ENCODE data around the gene PDPK1. TPM values are rescaled to one million over a fixed set of nuclear protein-coding genes. Genes with fewer than 3 reads are reported as not detected.

Gene PDPK1
- polyA plus RNA-seq (2013, experiment 1 of 2): 16.0 TPM
- polyA plus RNA-seq (2013, experiment 2 of 2): 15.7 TPM

DNA sequence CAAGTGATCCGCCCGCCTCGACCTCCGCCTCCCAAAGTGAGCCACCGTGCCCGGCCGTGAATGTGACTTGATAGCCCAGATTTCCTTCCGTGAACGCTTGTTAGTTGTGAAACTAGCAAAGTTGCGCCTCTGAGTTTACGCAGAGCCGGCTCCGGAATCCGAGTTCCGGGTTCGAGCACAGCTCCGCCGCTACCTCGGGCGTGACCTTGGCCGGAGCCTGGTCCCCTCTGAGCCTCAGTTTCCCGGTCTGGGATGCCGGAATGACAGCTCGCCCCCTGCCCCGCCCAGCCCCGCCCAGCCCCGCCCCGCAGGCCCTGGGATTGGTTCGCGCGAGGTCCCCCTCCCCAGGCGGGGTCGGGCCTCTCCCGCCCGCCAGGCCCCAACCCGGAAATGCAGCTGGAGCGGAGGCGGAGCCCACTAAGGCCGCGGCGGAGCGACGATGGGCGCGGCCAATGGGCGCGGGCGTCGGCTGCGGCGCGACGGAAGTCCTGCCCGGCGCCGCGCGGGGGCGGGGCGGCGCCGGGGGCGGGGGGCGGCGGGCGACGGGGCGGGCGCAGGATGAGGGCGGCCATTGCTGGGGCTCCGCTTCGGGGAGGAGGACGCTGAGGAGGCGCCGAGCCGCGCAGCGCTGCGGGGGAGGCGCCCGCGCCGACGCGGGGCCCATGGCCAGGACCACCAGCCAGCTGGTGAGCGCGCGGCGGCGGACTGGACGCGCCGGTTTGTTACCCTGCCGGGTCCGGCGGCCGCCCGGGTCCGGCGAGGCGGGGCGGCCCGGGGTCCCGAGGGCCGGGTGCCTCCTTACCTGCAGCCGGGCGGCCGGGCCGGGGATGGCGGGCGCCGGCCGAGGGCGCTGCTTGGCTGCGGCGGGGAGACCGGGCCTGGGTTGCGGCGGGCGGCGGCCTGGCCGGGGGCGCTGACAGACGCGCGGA lies at the start of gene PDPK1:
TSS of gene PDPK1 (plus strand) at position 571 of the 929 bp plus-strand sequence. CDS start at position 663, 92 bp downstream.
- Histone ChIP-seq H4K91ac (ENCODE audit: low read length) (no peak within 1 kb of the TSS), H3K9me3 (ENCODE audit: control insufficient read depth, low read length) (no peaks in the 10 kb centered on the region), H3K4me1 (ENCODE audit: control insufficient read depth, insufficient read depth, low read depth, low read length) (peaks cover 18% of the 10 kb centered on the region), H3K18ac (ENCODE audit: low read depth in 1 of 2, low read length in 2 of 2) (peak within 1 kb of the TSS; percentile 54 to 95), H3K14ac (ENCODE audit: low read length in 2 of 2) (peak within 1 kb of the TSS in 1 of 2 experiments; percentile 79), H3K4ac (ENCODE audit: low read depth in 1 of 2, low read length in 2 of 2) (peak within 1 kb of the TSS; percentile 17 to 75), H4K8ac (ENCODE audit: low read length) (peak within 1 kb of the TSS; percentile 60), H2AFZ (ENCODE audit: low read depth, low read length) (no peak within 1 kb of the TSS), H3K9ac (ENCODE audit: low read length) (peak within 1 kb of the TSS; percentile 90), H3K36me3 (ENCODE audit: control insufficient read depth in 1 of 2, insufficient read depth in 2 of 2, low read depth in 1 of 2, low read length in 2 of 2) (peaks cover 0 to 5% of the 10 kb centered on the region in 2 experiments), H2BK12ac (ENCODE audit: low read length in 2 of 2) (no peak within 1 kb of the TSS), H2BK5ac (ENCODE audit: low read depth, low read length, poor library complexity, severe bottlenecking) (peak within 1 kb of the TSS; percentile 31), H2AK5ac (ENCODE audit: low read length, severe bottlenecking) (no peak within 1 kb of the TSS), H3K27ac (ENCODE audit: low read length, poor library complexity, severe bottlenecking) (peak within 1 kb of the TSS; percentile 17), H3K79me1 (replicated peaks; ENCODE audit: low read length, poor library complexity, severe bottlenecking) (no peaks in the 10 kb centered on the region), H3K23ac (ENCODE audit: low read length in 2 of 2) (no peak within 1 kb of the TSS), H3K4me3 (ENCODE audit: insufficient read depth in 1 of 2, low read depth in 1 of 2, low read length in 2 of 2) (peak within 1 kb of the TSS; percentile 89 to 91), H2BK120ac (ENCODE audit: low read depth, low read length) (peak within 1 kb of the TSS; percentile 73), H2BK15ac (ENCODE audit: low read depth, poor library complexity, severe bottlenecking) (no peak within 1 kb of the TSS), H3K27me3 (ENCODE audit: control insufficient read depth in 1 of 2, insufficient read depth in 1 of 2, low read length in 2 of 2) (no peaks in the 10 kb centered on the region), H3K4me2 (ENCODE audit: low read length, poor library complexity, severe bottlenecking) (peak within 1 kb of the TSS; percentile 64)
- WGBS: 1% methylated on average over 41 of the region's 126 CpGs
- peak; percentile 94 for DNase-seq

DNA sequence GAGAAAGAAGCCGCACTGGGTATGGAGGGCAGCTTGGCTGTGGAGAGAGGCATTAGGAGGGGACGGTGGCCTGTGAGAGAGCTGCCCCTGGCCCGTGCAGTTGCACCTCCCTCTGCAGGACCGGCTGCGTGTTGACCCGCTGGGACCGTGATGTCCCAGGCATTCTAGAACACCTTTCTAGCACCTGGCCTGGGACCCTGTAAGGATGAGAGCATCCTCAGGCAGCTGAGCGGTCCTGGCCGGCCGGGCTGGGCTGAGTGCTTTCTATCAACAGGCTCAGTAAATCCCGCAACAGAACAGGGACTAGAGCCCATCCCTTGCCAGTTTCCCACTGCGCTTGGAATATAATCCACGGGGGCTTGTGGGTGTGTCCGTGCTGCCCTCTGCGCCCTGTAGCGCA lies 48.2 kb upstream of the PDPK1 start:
- no peak overlapping the region for H4K8ac ChIP-seq (ENCODE audit: low read length)
- H3K79me1 ChIP-seq (replicated peaks; ENCODE audit: low read length, poor library complexity, severe bottlenecking): peaks cover 40% of the 10 kb centered on the region
- H3K4me2 ChIP-seq (ENCODE audit: low read length, poor library complexity, severe bottlenecking): no peak overlapping the region
- peaks cover 3 to 26% of the 10 kb centered on the region in 2 experiments for H3K36me3 ChIP-seq (ENCODE audit: control insufficient read depth in 1 of 2, insufficient read depth in 2 of 2, low read depth in 1 of 2, low read length in 2 of 2)
- H2AK5ac ChIP-seq (ENCODE audit: low read length, severe bottlenecking): no peak overlapping the region
- no peak overlapping the region for H3K4me3 ChIP-seq (ENCODE audit: insufficient read depth in 1 of 2, low read depth in 1 of 2, low read length in 2 of 2)
- peaks cover 27% of the 10 kb centered on the region for H3K4me1 ChIP-seq (ENCODE audit: control insufficient read depth, insufficient read depth, low read depth, low read length)
- no peak overlapping the region for H3K9ac ChIP-seq (ENCODE audit: low read length)
- no peak overlapping the region for H2BK5ac ChIP-seq (ENCODE audit: low read depth, low read length, poor library complexity, severe bottlenecking)
- H3K9me3 ChIP-seq (ENCODE audit: control insufficient read depth, low read length): no peaks in the 10 kb centered on the region
- DNase-seq: no peak
- H3K27me3 ChIP-seq (ENCODE audit: control insufficient read depth in 1 of 2, insufficient read depth in 1 of 2, low read length in 2 of 2): no peaks in the 10 kb centered on the region
- H3K14ac ChIP-seq (ENCODE audit: low read length in 2 of 2): no peak overlapping the region
- no peak overlapping the region for H2BK12ac ChIP-seq (ENCODE audit: low read length in 2 of 2)
- no peak overlapping the region for H4K91ac ChIP-seq (ENCODE audit: low read length)
- H2BK15ac ChIP-seq (ENCODE audit: low read depth, poor library complexity, severe bottlenecking): no peak overlapping the region
- H3K4ac ChIP-seq (ENCODE audit: low read depth in 1 of 2, low read length in 2 of 2): no peak overlapping the region
- H2BK120ac ChIP-seq (ENCODE audit: low read depth, low read length): no peak overlapping the region
- H3K18ac ChIP-seq (ENCODE audit: low read depth in 1 of 2, low read length in 2 of 2): no peak overlapping the region
- 93% methylated on average over 16 of the region's 16 CpGs for WGBS
- no peak overlapping the region for H3K27ac ChIP-seq (ENCODE audit: low read length, poor library complexity, severe bottlenecking)
- H3K23ac ChIP-seq (ENCODE audit: low read length in 2 of 2): no peak overlapping the region
- H2AFZ ChIP-seq (ENCODE audit: low read depth, low read length): no peak overlapping the region

DNA sequence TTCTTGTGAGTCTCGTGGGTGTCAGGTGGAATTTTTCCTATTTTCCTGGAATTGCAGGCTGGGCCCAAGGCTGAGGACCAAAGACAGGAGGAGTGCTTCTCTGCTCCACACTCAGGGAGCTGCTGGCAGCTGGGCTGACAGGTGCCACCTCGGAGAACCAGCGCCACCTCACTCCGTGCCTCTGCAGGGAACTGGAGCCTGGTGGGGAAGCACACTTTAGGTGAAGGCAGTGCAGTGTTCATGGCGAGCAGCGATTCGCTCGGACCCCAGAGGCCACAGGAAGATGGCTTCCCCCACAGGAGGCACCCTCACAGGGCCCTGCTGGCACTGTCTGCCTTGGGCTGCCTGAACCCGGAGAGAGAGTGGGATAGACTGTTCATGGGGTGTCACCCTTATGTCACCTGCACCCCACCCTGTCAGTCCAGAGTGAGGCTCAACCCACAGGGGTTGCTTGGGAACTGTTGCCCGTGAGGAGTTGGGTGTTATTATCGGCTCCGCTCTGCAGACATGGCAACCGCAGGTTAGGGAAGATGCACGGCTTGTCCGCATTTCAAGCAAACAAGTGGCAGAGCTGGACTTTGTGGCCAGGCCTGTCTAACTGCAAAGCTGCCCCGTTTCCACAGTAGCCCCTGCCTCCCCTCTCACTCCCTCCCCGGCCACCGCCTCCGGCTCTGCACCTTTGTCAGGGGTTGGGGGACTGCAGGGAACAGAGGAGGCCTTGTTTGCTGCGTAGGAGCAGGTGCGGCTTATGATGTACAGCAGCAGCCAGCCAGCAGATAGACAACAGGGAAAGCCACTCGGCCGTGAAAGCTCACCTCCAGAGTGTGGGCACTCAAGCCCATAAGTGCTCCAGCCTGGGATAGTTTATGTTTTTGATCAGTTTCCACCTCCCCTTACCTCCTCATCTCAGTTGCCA lies 47.4 kb upstream of the PDPK1 start:
- H2BK15ac ChIP-seq (ENCODE audit: low read depth, poor library complexity, severe bottlenecking): no peak overlapping the region
- H3K9ac ChIP-seq (ENCODE audit: low read length): no peak overlapping the region
- no peak overlapping the region for H2AK5ac ChIP-seq (ENCODE audit: low read length, severe bottlenecking)
- H3K79me1 ChIP-seq (replicated peaks; ENCODE audit: low read length, poor library complexity, severe bottlenecking): peaks cover 37% of the 10 kb centered on the region
- no peak overlapping the region for H3K4me2 ChIP-seq (ENCODE audit: low read length, poor library complexity, severe bottlenecking)
- H3K23ac ChIP-seq (ENCODE audit: low read length in 2 of 2): no peak overlapping the region
- H2BK5ac ChIP-seq (ENCODE audit: low read depth, low read length, poor library complexity, severe bottlenecking): no peak overlapping the region
- H3K36me3 ChIP-seq (ENCODE audit: control insufficient read depth in 1 of 2, insufficient read depth in 2 of 2, low read depth in 1 of 2, low read length in 2 of 2): peaks cover 3 to 26% of the 10 kb centered on the region in 2 experiments
- H4K8ac ChIP-seq (ENCODE audit: low read length): no peak overlapping the region
- no peaks in the 10 kb centered on the region for H3K9me3 ChIP-seq (ENCODE audit: control insufficient read depth, low read length)
- H2AFZ ChIP-seq (ENCODE audit: low read depth, low read length): no peak overlapping the region
- no peak overlapping the region for H4K91ac ChIP-seq (ENCODE audit: low read length)
- WGBS: 95% methylated on average over 16 of the region's 23 CpGs
- H2BK120ac ChIP-seq (ENCODE audit: low read depth, low read length): no peak overlapping the region
- H2BK12ac ChIP-seq (ENCODE audit: low read length in 2 of 2): no peak overlapping the region
- H3K14ac ChIP-seq (ENCODE audit: low read length in 2 of 2): no peak overlapping the region
- H3K4me3 ChIP-seq (ENCODE audit: insufficient read depth in 1 of 2, low read depth in 1 of 2, low read length in 2 of 2): no peak overlapping the region
- DNase-seq: no peak
- no peak overlapping the region for H3K27ac ChIP-seq (ENCODE audit: low read length, poor library complexity, severe bottlenecking)
- no peak overlapping the region for H3K4ac ChIP-seq (ENCODE audit: low read depth in 1 of 2, low read length in 2 of 2)
- peaks cover 27% of the 10 kb centered on the region for H3K4me1 ChIP-seq (ENCODE audit: control insufficient read depth, insufficient read depth, low read depth, low read length)
- H3K27me3 ChIP-seq (ENCODE audit: control insufficient read depth in 1 of 2, insufficient read depth in 1 of 2, low read length in 2 of 2): no peaks in the 10 kb centered on the region
- H3K18ac ChIP-seq (ENCODE audit: low read depth in 1 of 2, low read length in 2 of 2): no peak overlapping the region
